ENCODE results near the gene SEMA5B. TPM values are rescaled to one million over a fixed set of nuclear protein-coding genes. Genes with fewer than 3 reads are reported as not detected.

Gene SEMA5B
- total RNA-seq, 6 donors from 2014 or later: 0.33 to 0.71 (median 0.65) TPM; not detected in 2

DNA sequence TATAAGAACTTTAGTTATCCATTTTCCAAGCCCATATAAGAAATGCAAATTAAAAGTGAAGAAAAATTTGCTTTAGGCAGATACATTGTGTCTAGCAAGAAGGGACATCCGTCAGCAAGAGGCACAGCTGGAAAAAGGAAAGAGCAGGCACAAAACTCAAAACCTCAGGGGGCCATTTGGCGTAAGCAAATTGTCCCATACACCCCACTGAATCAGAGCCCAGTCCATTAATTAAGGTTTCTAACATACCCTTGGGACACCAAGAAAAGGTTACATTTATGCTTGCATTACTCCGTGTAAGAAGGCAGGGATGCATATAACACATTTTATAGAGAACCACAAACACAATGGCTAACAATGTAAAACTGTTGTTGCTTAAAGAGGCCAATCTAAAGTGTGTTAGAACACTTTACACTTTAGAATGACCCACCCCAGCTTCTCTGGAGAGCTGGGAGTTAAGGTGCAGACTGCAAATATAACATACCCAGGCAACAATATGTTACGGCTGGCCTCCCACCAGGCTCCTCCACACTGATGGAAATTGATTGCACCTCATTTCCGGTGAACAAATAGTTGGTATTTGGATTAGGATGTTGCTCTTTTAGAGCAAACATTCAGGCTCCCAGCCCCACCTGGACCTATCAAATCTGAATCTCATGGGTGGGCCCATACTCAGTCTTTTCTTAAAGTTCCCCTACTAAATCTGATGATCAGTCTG is 23.2 kb downstream of the SEMA5B start:
- TF ChIP-seq POLR2AphosphoS5 (IDR thresholded peaks at IDR 0.05) (no peak), EP300 (IDR thresholded peaks at IDR 0.05) (no peak), POLR2A (IDR thresholded peaks at IDR 0.05) (no peak)
- Histone ChIP-seq H3K27me3 (no peaks in the 10 kb centered on the region), H3K9me3 (no peaks in the 10 kb centered on the region), H3K4me1 (no peaks in the 10 kb centered on the region), H3K4me3 (no peak overlapping the region), H3K27ac (no peak overlapping the region), H3K36me3 (no peaks in the 10 kb centered on the region)
- WGBS, 2 donors: 75 to 81% methylated on average over 5 of the region's 5 CpGs
- ATAC-seq (ENCODE audit: low FRiP score in 2 of 2): no peak
- DNase-seq: no peak

DNA sequence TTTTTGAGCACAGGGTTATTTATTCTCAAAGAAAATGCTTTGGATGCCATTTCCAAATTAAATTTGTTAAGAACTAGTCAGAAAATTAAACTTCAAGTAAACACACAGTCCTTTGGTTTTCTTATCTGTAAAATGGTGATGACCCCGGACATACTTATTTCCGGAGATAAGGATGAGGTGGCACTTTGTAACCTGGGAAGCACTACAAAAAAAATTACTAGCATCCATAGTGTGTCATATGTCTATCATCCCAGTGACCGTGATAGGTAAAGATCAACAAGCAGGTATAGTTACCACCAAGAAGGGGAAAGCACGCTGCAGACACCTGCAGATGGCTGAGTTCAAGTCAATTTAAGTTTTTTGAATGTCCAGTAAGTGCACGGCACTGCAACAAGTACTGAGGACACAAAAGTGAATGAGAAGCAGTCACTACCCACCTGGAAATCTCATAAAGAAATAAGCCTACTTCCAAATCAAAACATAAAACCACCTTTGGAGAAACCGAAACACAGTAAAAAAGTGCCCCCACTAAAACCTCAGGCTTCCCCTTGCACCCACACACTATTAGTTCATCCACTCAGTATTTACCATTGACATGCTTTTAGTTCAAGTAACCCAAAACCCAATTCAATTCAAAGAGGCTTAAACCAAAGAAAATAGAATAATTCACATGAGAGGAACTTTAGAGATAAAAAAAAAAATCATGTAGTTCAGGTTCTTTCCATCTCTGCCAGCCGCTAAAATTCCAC is 24.6 kb downstream of the SEMA5B start:
- Histone ChIP-seq H3K4me3 (no peak overlapping the region), H3K27ac (no peak overlapping the region), H3K4me1 (no peaks in the 10 kb centered on the region), H3K36me3 (no peaks in the 10 kb centered on the region), H3K27me3 (no peaks in the 10 kb centered on the region), H3K9me3 (no peaks in the 10 kb centered on the region)
- TF ChIP-seq EP300 (IDR thresholded peaks at IDR 0.05): no peak
- TF ChIP-seq POLR2A (IDR thresholded peaks at IDR 0.05): no peak
- TF ChIP-seq, protein P1, sequence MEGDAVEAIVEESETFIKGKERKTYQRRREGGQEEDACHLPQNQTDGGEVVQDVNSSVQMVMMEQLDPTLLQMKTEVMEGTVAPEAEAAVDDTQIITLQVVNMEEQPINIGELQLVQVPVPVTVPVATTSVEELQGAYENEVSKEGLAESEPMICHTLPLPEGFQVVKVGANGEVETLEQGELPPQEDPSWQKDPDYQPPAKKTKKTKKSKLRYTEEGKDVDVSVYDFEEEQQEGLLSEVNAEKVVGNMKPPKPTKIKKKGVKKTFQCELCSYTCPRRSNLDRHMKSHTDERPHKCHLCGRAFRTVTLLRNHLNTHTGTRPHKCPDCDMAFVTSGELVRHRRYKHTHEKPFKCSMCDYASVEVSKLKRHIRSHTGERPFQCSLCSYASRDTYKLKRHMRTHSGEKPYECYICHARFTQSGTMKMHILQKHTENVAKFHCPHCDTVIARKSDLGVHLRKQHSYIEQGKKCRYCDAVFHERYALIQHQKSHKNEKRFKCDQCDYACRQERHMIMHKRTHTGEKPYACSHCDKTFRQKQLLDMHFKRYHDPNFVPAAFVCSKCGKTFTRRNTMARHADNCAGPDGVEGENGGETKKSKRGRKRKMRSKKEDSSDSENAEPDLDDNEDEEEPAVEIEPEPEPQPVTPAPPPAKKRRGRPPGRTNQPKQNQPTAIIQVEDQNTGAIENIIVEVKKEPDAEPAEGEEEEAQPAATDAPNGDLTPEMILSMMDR (IDR thresholded peaks at IDR 0.05): no peak
- TF ChIP-seq POLR2AphosphoS5 (IDR thresholded peaks at IDR 0.05): no peak
- ATAC-seq (ENCODE audit: low FRiP score in 2 of 2): no peak
- WGBS, 2 donors: 83 to 85% methylated on average over 7 of the region's 7 CpGs
- no peak for DNase-seq

DNA sequence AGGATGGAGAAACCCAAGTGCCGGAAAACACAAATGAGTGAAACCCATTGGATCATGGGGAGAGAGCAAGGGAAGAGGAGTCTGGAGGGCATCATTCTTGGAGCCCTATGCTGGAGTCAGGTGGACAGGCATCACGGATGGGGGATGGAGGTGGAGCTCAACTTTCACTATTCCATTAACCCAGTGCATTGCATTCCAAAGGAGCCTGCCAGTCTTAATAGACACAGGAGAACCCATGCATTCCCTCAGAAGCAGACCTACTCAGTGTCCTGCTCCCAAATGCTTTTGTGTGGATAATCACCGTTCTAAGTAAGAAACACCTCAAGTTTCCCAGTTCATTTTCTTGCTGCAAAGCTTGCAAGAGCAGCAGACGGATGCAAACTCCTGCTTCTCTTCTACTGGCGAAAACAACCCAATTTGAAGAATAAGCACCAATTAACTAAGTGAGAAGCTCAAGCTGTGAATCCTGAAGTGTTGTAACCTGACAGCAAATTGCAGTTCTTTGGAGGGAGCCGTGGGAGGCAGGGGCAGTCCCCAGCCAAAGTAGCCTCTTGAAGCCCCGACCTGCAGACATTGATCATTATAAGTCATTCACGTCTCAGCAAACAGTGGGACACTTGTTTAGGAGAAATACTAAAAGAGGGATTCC is 25.3 kb downstream of the SEMA5B start:
- Histone ChIP-seq H3K9me3 (no peaks in the 10 kb centered on the region), H3K4me1 (no peaks in the 10 kb centered on the region), H3K36me3 (no peaks in the 10 kb centered on the region), H3K4me3 (no peak overlapping the region), H3K27me3 (no peaks in the 10 kb centered on the region), H3K27ac (no peak overlapping the region)
- TF ChIP-seq POLR2AphosphoS5 (IDR thresholded peaks at IDR 0.05) (no peak), POLR2A (IDR thresholded peaks at IDR 0.05) (no peak)
- TF ChIP-seq, protein P1 (IDR thresholded peaks at IDR 0.05): no peak
- DNase-seq: no peak
- 80 to 86% methylated on average over 8 of the region's 8 CpGs for WGBS, 2 donors
- no peak for ATAC-seq (ENCODE audit: low FRiP score in 2 of 2)

DNA sequence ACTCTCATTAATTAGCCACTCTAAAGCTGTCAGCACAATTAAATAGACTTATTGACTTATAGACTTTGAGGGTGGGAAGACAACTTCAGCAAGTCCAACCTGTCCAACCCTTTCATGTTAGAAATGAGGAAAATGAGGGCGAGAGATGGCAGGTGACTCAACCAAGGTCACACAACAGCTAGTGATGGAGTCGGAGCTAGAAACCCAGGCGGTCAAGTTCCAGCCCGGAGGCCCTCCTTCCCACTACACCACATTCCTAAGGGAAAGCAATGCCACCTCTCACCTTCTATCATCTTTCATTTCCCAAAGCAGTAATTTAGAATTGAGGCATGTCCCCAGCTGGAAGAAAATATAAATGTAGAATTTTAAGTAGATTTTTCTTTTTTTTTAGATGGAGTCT is 28.7 kb downstream of the SEMA5B start:
- Histone ChIP-seq H3K9me3 (no peaks in the 10 kb centered on the region), H3K36me3 (no peaks in the 10 kb centered on the region), H3K4me3 (no peak overlapping the region), H3K27ac (no peak overlapping the region), H3K27me3 (no peaks in the 10 kb centered on the region), H3K4me1 (no peaks in the 10 kb centered on the region)
- WGBS, 2 donors: 93% methylated on average over 4 of the region's 4 CpGs
- DNase-seq (no peak), ATAC-seq (ENCODE audit: low FRiP score in 2 of 2) (no peak)
- TF ChIP-seq, protein P1 (IDR thresholded peaks at IDR 0.05): no peak
- TF ChIP-seq EP300 (IDR thresholded peaks at IDR 0.05) (no peak), POLR2A (IDR thresholded peaks at IDR 0.05) (no peak), POLR2AphosphoS5 (IDR thresholded peaks at IDR 0.05) (no peak)

DNA sequence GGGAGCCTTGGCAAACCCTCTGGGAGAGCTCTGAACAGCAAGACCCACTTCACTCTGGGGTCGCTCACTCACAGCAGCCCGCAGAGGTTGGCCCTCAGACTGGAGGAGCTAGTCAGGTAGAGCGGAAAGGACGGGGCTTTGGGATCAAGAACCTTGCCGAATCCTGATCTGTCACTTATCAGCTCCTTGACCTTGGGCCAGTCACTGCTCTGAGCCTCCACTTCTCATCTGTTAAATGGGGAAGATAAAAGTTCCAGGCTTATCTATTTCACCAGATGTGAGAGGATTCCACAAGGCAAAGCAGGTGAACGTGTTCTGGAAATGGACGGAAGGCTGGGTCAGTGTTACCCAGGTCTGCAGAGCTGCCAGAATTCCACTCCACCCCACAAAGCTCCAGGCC is 29.4 kb downstream of the SEMA5B start:
- 95 to 98% methylated on average over 7 of the region's 7 CpGs for WGBS, 2 donors
- DNase-seq (no peak), ATAC-seq (ENCODE audit: low FRiP score in 2 of 2) (no peak)
- no peaks in the 10 kb centered on the region for H3K36me3 ChIP-seq
- no peak overlapping the region for H3K4me3 ChIP-seq
- H3K4me1 ChIP-seq: no peaks in the 10 kb centered on the region
- H3K27ac ChIP-seq: no peak overlapping the region
- TF ChIP-seq POLR2AphosphoS5 (IDR thresholded peaks at IDR 0.05) (no peak), EP300 (IDR thresholded peaks at IDR 0.05) (no peak), POLR2A (IDR thresholded peaks at IDR 0.05) (no peak)
- TF ChIP-seq, protein P1 (IDR thresholded peaks at IDR 0.05): no peak
- no peaks in the 10 kb centered on the region for H3K9me3 ChIP-seq
- H3K27me3 ChIP-seq: no peaks in the 10 kb centered on the region
